Glutamatergic neuron (in vitro differentiated cells): ENCODE data around the gene CLSTN3. TPM values are rescaled to one million over a fixed set of nuclear protein-coding genes. Genes with fewer than 3 reads are reported as not detected.

Experiments
- DNase-seq: peaks from one replicate; pipeline ENCODE4 v3.0.0; 2022
- H3K27ac Mint-ChIP-seq: one replicate; pipeline ENCODE4 v1.8.0; 2020; ENCODE audit warnings: mild to moderate bottlenecking, mixed read lengths, inconsistent platforms; ENCODE audit not compliant: unreplicated experiment
- H3K27me3 Mint-ChIP-seq: one replicate; pipeline ENCODE4 v1.8.0; 2020; ENCODE audit warnings: mild to moderate bottlenecking, moderate library complexity, mixed read lengths, inconsistent platforms; ENCODE audit not compliant: unreplicated experiment
- H3K36me3 Mint-ChIP-seq: one replicate; pipeline ENCODE4 v1.8.0; 2020; ENCODE audit warnings: mild to moderate bottlenecking, mixed read lengths, inconsistent platforms; ENCODE audit not compliant: unreplicated experiment
- H3K4me1 Mint-ChIP-seq: one replicate; pipeline ENCODE4 v1.8.0; 2020; ENCODE audit warnings: mild to moderate bottlenecking, low read depth, mixed read lengths, inconsistent platforms; ENCODE audit not compliant: unreplicated experiment
- H3K4me3 Mint-ChIP-seq: one replicate; pipeline ENCODE4 v1.8.0; 2020; ENCODE audit warnings: mild to moderate bottlenecking, mixed read lengths, inconsistent platforms; ENCODE audit not compliant: unreplicated experiment
- H3K9me3 Mint-ChIP-seq: one replicate; pipeline ENCODE4 v1.8.0; 2020; ENCODE audit warnings: mild to moderate bottlenecking, moderate library complexity, mixed read lengths, inconsistent platforms; ENCODE audit not compliant: unreplicated experiment
- total RNA-seq: library from RNA; stranded (reverse); fragmentation: NEBNext Ultra II Directional; extraction: Animal tissue kit (Norgen Biotek cat#: 25700); gene quantifications from one replicate; pipeline ENCODE4 v1.2.1, GENCODE V29; 2021; ENCODE audit not compliant: unreplicated experiment
- TF ChIP-seq, protein P1 (sequence below): fragments of 200-600 bp; sonication (generic); IDR thresholded peaks from one replicate; pipeline ENCODE4 v1.5.0; 2021; ENCODE audit not compliant: partially characterized antibody, unreplicated experiment

The CLSTN3 gene
- total RNA-seq, 1 donor from 2014 or later = 113 TPM

DNA sequence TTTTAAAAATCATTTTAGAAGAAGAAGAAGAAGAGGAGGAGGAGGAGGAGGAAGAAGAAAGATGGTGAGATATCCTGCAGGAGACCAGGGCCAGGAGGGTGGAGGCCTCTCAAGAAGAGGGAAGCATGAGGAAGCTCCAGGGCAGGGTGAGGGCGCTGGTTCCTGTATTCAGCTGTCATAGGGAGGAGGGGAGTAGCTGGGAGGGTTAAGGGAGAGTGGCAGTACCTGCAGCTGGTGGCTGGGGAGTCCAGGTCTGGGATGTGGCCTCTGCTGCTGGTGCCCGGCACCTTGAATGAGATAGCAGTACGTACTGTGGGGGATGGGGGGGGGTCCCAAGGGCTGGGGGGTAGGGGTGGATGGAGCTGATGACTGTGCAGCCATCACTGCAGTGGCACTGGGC, 11.3 kb upstream of the CLSTN3 start:
- H3K4me3 Mint-ChIP-seq = no peak overlapping the region
- TF ChIP-seq, protein P1, sequence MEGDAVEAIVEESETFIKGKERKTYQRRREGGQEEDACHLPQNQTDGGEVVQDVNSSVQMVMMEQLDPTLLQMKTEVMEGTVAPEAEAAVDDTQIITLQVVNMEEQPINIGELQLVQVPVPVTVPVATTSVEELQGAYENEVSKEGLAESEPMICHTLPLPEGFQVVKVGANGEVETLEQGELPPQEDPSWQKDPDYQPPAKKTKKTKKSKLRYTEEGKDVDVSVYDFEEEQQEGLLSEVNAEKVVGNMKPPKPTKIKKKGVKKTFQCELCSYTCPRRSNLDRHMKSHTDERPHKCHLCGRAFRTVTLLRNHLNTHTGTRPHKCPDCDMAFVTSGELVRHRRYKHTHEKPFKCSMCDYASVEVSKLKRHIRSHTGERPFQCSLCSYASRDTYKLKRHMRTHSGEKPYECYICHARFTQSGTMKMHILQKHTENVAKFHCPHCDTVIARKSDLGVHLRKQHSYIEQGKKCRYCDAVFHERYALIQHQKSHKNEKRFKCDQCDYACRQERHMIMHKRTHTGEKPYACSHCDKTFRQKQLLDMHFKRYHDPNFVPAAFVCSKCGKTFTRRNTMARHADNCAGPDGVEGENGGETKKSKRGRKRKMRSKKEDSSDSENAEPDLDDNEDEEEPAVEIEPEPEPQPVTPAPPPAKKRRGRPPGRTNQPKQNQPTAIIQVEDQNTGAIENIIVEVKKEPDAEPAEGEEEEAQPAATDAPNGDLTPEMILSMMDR = no peak
- H3K9me3 Mint-ChIP-seq = peaks cover 2% of the 10 kb centered on the region
- no peak for DNase-seq
- peaks cover 6% of the 10 kb centered on the region for H3K27me3 Mint-ChIP-seq
- no peaks in the 10 kb centered on the region for H3K36me3 Mint-ChIP-seq
- H3K27ac Mint-ChIP-seq = no peak overlapping the region
- H3K4me1 Mint-ChIP-seq = no peaks in the 10 kb centered on the region

DNA sequence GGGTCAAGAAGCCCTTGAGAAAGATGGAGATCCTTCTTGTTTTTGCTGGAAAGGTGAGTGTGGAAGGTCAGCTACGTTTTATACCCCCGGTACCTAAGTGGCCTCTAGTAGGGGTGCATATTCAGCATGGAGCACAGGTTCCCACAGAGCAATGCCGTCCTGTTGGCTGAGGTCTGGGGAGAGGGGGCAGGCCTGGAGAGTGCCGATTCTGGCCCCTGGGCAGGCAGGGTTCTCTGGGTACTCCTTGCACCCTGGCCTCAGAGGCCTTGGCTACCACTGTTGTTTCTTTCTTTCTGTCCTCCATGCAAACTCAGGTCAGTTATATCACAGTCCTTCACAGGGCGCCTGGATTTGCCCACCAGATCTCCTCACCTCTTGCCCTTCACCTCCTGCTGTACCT, 10.0 kb upstream of the CLSTN3 start:
- Mint-ChIP-seq H3K27ac (no peak overlapping the region), H3K27me3 (peaks cover 6% of the 10 kb centered on the region), H3K4me1 (no peaks in the 10 kb centered on the region), H3K9me3 (peaks cover 2% of the 10 kb centered on the region), H3K36me3 (no peaks in the 10 kb centered on the region), H3K4me3 (no peak overlapping the region)
- DNase-seq = no peak
- TF ChIP-seq, protein P1 = no peak

DNA sequence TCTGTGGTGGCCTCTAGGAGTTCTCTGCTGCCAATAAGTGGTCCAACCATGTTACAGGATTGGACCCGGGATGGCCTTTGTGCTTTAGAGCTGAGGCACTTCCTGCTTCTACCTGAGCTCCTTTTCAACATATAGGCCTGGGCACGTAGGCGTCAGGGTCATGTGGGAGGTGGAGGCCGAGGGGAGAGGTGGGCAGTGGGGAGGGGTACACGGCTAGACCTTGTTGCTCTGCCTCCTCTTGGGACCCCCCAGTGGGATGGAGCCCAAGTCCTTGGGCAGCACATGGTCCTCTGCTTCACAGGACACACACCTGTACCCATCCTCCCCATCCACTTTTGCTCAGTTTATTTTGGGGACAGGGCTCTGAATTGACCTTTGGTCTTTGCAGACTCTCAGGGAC, 8.8 kb upstream of the CLSTN3 start:
- no peaks in the 10 kb centered on the region for H3K36me3 Mint-ChIP-seq
- TF ChIP-seq, protein P1 = no peak
- peaks cover 6% of the 10 kb centered on the region for H3K27me3 Mint-ChIP-seq
- H3K4me1 Mint-ChIP-seq = no peaks in the 10 kb centered on the region
- DNase-seq = no peak
- H3K4me3 Mint-ChIP-seq = no peak overlapping the region
- H3K9me3 Mint-ChIP-seq = peaks cover 2% of the 10 kb centered on the region
- no peak overlapping the region for H3K27ac Mint-ChIP-seq

DNA sequence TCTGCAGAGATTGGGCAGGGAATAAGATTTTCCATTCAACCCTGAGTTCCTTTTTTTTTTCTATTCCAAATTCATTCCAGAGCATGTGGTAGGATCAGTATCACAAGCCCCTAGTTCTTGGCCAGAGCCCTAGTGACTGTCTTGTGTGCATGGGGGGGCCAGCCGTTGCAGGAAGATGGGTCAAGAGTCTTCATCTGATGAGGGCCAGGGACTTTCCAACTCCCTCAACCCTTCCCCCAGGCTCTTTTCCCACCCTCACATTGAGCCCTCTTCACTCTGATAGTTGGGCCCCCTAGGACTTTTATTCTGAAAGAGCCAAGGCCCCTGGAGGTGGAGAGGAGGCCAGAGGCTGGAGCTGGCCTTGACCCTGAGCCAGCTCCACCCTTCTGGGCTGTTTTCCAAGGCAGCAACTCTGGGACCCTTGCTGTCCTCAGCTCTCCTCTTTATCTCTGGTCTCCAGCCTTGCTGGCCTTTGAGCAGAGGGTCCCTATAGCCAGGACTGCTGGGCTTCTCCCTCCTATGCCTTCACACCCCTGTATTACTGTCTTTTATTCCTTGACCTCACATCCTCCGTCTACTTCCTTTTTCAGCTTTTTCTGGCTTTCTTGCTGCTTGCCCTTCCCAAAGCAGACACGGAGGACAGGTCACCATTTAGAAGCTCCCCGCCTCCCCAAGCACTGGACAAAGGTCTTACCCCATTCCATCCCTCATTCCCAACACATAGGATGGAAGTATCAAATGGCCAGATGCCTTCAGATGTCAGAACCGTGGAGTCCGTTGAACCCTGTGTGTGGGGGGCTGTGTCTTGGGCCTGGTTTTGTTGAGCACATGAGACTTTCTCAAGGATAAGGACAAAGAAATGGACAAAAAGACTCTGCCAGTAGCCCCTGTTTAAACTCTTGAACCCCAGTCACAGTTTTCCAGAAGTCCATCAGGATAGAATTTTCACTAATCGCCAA, 7.1 kb upstream of the CLSTN3 start:
- Mint-ChIP-seq H3K4me3 (no peak overlapping the region), H3K9me3 (peaks cover 6% of the 10 kb centered on the region), H3K36me3 (no peaks in the 10 kb centered on the region), H3K4me1 (no peaks in the 10 kb centered on the region), H3K27ac (no peak overlapping the region), H3K27me3 (peaks cover 10% of the 10 kb centered on the region)
- TF ChIP-seq, protein P1 = no peak
- no peak for DNase-seq

DNA sequence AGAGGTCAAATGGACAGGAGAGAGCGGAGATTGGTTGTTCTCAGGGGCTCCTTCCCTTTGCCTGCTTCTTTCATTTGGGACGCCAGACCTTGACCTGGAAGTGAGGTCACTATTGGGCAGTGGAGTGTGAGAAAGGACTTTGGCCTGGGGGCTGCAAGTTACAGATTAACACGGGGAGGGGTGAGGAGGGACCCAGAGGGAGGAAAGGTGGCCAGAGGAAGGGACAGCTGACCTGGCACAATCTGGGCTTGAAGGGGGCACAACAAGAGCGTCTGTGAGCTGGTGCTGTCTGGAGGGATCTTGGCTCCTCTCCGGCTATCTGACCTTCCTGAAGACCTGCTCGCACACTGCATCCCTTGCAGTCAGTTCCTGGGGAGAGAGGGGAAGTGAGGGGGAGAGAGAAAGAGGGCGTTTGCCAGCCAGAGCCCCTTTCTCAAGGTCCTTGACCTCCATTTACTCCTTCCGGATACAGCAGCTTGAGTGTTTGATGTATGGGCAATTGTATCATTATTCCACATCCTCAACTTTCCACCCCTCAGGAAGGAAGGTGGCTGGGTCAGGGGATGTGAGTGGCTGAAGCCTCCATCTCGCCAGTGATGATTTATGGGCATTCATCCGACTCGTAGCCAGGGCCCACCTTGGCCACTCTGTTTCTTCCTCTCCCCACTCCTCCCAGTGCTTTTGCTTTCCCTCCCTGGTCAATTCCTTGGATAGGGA, 6.2 kb upstream of the CLSTN3 start:
- TF ChIP-seq, protein P1 = no peak
- peaks cover 6% of the 10 kb centered on the region for H3K9me3 Mint-ChIP-seq
- H3K4me1 Mint-ChIP-seq = no peaks in the 10 kb centered on the region
- H3K4me3 Mint-ChIP-seq = no peak overlapping the region
- no peak overlapping the region for H3K27ac Mint-ChIP-seq
- H3K36me3 Mint-ChIP-seq = no peaks in the 10 kb centered on the region
- peaks cover 15% of the 10 kb centered on the region for H3K27me3 Mint-ChIP-seq
- no peak for DNase-seq
